K562 (cell line): ENCODE data around the gene KLK8. TPM values are rescaled to one million over a fixed set of nuclear protein-coding genes. Genes with fewer than 3 reads are reported as not detected.

Experiments
- ATAC-seq: fragments of 200-7000 bp; cut with Tn5 transposase; 3 replicates; pipeline ENCODE4 v1.9.1; 2020; ENCODE audit warnings: moderate library complexity
- BruUV-seq: library from RNA; stranded (reverse); fragments of 400-500 nt; replicated peaks from 2 replicates; lab custom pipeline; 2021; lab: Mats Ljungman, UMichigan
- CTCF ChIA-PET: fragments of 300-600 bp; formaldehyde crosslinking; extraction: SDS; loops from one replicate; lab custom pipeline; 2021; ENCODE audit warnings: low intra/inter-chr PET ratio; lab: Yijun Ruan, JAX
- POLR2A ChIA-PET: fragments of 300-600, 350-650 bp; sonication (Branson Sonifier 250); formaldehyde crosslinking; extraction: SDS; loops from one replicate; lab custom pipeline; 2021; ENCODE audit warnings: antibody characterized with exemption, inconsistent platforms; lab: Yijun Ruan, JAX
- DNase-seq, 4 experiments: peaks; one replicate each; pipeline versions ENCODE4 v3.0.0 to v3.0.0-alpha.2; 2011 to 2018; ENCODE audit warnings: low spot score in 3 of 4, mixed read lengths in 3 of 4; ENCODE audit errors: extremely low read depth in 1 of 4
- FAIRE-seq: peaks from 2 replicates; lab custom pipeline; 2011; peaks lifted over from hg19 to GRCh38; lab: Jason Lieb, UNC
- H2AFZ ChIP-seq: 2 replicates; pipeline ENCODE4 v1.6.0; 2011; ENCODE audit warnings: low read depth, low read length, control low read depth, inconsistent platforms
- H3K27ac ChIP-seq: fragments of 200-600 bp; 3 replicates; pipeline ENCODE4 v1.8.0; 2011; ENCODE audit warnings: low read depth, mild to moderate bottlenecking, control low read depth, inconsistent platforms, low read length, moderate library complexity, mixed read lengths; ENCODE audit errors: extremely low read depth
- H3K27me3 ChIP-seq, 2 experiments: fragments of 300-600 bp in 1 of 2; 2 replicates in 1 of 2; 3 replicates in 1 of 2; pipeline versions ENCODE4 v1.6.0 to v1.8.0; 2011; ENCODE audit warnings: inconsistent platforms in 2 of 2, low read length in 2 of 2, mild to moderate bottlenecking in 1 of 2, mixed read lengths in 1 of 2, moderate library complexity in 1 of 2; ENCODE audit not compliant: control insufficient read depth in 2 of 2, insufficient read depth in 2 of 2
- H3K36me3 ChIP-seq: fragments of 300-600 bp; 3 replicates; pipeline ENCODE4 v1.8.0; 2011; ENCODE audit warnings: mild to moderate bottlenecking, low read length, inconsistent platforms; ENCODE audit not compliant: control insufficient read depth, insufficient read depth
- H3K4me1 ChIP-seq, 2 experiments: fragments of 200-600 bp in 1 of 2; replicated peaks in 1 of 2; 2 replicates in 1 of 2; 3 replicates in 1 of 2; pipeline versions ENCODE4 v1.5.1 to v1.8.0; 2011; ENCODE audit warnings: inconsistent platforms in 2 of 2, low read length in 2 of 2, mild to moderate bottlenecking in 1 of 2, mixed read lengths in 1 of 2, moderate library complexity in 1 of 2; ENCODE audit not compliant: control insufficient read depth in 2 of 2, insufficient read depth in 2 of 2
- H3K4me2 ChIP-seq: 2 replicates; pipeline ENCODE4 v1.6.1; 2011; ENCODE audit warnings: low read length, control low read depth, inconsistent platforms, mixed read lengths; ENCODE audit not compliant: insufficient read depth
- H3K4me3 ChIP-seq: fragments of 200-600 bp; sonication (generic), shearing (Covaris generic); 2 replicates; pipeline ENCODE4 v1.5.1; 2016; ENCODE audit warnings: control low read depth, inconsistent platforms
- H3K79me2 ChIP-seq: fragments of 200-600 bp; 3 replicates; pipeline ENCODE4 v1.8.0; 2011; ENCODE audit warnings: low read length, inconsistent platforms; ENCODE audit not compliant: control insufficient read depth, insufficient read depth
- H3K9ac ChIP-seq, 2 experiments: 2 replicates each; pipeline versions ENCODE4 v1.6.0 to v1.6.1; 2011; ENCODE audit warnings: low read depth in 2 of 2, low read length in 2 of 2, control low read depth in 1 of 2, inconsistent platforms in 1 of 2, mild to moderate bottlenecking in 1 of 2, mixed read lengths in 1 of 2; ENCODE audit not compliant: insufficient read depth in 1 of 2
- H3K9me1 ChIP-seq: one replicate; pipeline ENCODE4 v1.6.0; 2011; ENCODE audit warnings: inconsistent platforms, mild to moderate bottlenecking, low read length, moderate library complexity; ENCODE audit not compliant: control insufficient read depth, insufficient read depth
- H3K9me3 ChIP-seq: replicated peaks from 2 replicates; pipeline ENCODE4 v1.5.1; 2011; ENCODE audit warnings: low read depth, low read length, inconsistent platforms; ENCODE audit not compliant: control insufficient read depth, insufficient read depth
- H4K20me1 ChIP-seq: replicated peaks from 2 replicates; pipeline ENCODE4 v1.6.1; 2011; ENCODE audit warnings: low read length, inconsistent platforms, mixed read lengths; ENCODE audit not compliant: control insufficient read depth, insufficient read depth
- CEBPB ChIP-seq: fragments of 450-650 bp; IDR thresholded peaks from 2 replicates; pipeline ENCODE4 v1.6.1; 2016; ENCODE audit warnings: missing genetic modification characterization, missing compliant biosample characterization
- RBBP5 ChIP-seq: fragments of 200-600 bp; sonication (generic); IDR thresholded peaks from 2 replicates; pipeline ENCODE4 v1.6.1; 2012; ENCODE audit warnings: borderline replicate concordance, mild to moderate bottlenecking, low read length, control low read depth, inconsistent platforms; ENCODE audit not compliant: insufficient read depth, poor library complexity, severe bottlenecking
- RBFOX2 ChIP-seq: fragments of 200-400 bp; formaldehyde crosslinking; IDR thresholded peaks from 2 replicates; pipeline ENCODE4 v1.6.1; 2017; ENCODE audit warnings: low read depth, mild to moderate bottlenecking, low read length, moderate library complexity
- SAFB2 ChIP-seq: fragments of 200-400 bp; formaldehyde crosslinking; IDR thresholded peaks from 2 replicates; pipeline ENCODE4 v1.6.1; 2018; ENCODE audit warnings: borderline replicate concordance, low read length, low read depth, moderate library complexity; ENCODE audit not compliant: severe bottlenecking
- ZBTB7A ChIP-seq: IDR thresholded peaks from 2 replicates; pipeline ENCODE4 v1.6.1; 2011; ENCODE audit warnings: low read depth, mild to moderate bottlenecking, low read length, moderate library complexity, borderline replicate concordance; ENCODE audit not compliant: control insufficient read depth
- WGBS: fragments of 100-300 bp; shearing (Covaris generic); methylation state at CpG from one replicate; pipeline ENCODE4 v1.1.6; 2016; ENCODE audit warnings: low coverage, mixed read lengths; ENCODE audit not compliant: insufficient coverage; ENCODE audit errors: missing lambda C conversion rate; 5-methylcytosine and 5-hydroxymethylcytosine counted together
- in situ Hi-C: fragments of 300-500 bp; cut with MboI; formaldehyde crosslinking; loops from 4 replicates; pipeline ENCODE4 v1.15.0; 2018; ENCODE audit warnings: inconsistent platforms, mixed read lengths
- intact Hi-C: fragments of 100-400 bp; cut with micrococcal nuclease; formaldehyde crosslinking; loops from 2 replicates; pipeline ENCODE4 v1.14.2; 2022
- polyA plus RNA-seq, 8 experiments: library from polyadenylated mRNA; depleted of rRNA in 4 of 8; stranded (reverse) in 5 of 8; unstranded in 3 of 8; fragments of >200 nt; fragmentation: Nextera tagmentation in 2 of 8; fragmentation: Illumina TruSeq in 1 of 8; extraction: Ambion mirVana in 2 of 8; extraction: Trizol in 1 of 8; gene quantifications; 2 replicates each; pipeline versions ENCODE4 v1.2.1 to v1.2.3, GENCODE V29; 2011 to 2014; ENCODE audit warnings: inconsistent platforms in 1 of 8, missing spikeins in 1 of 8
- total RNA-seq, 7 experiments: library from RNA; depleted of rRNA in 6 of 7; stranded (reverse); fragments of >200 nt in 6 of 7; fragmentation: Illumina TruSeq in 2 of 7; extraction: Trizol in 2 of 7; gene quantifications; 2 replicates each; pipeline versions ENCODE4 v1.2.1 to v1.2.3, GENCODE V29; 2011 to 2021; ENCODE audit warnings: low replicate concordance in 1 of 7

KLK8 gene
- total and polyA plus RNA-seq, 9 of the 15 experiments (the other 6 are each of a cell fraction or from before 2014, with no cell fraction given), result 0.37 to 1.7 (median 0.76) TPM

DNA sequence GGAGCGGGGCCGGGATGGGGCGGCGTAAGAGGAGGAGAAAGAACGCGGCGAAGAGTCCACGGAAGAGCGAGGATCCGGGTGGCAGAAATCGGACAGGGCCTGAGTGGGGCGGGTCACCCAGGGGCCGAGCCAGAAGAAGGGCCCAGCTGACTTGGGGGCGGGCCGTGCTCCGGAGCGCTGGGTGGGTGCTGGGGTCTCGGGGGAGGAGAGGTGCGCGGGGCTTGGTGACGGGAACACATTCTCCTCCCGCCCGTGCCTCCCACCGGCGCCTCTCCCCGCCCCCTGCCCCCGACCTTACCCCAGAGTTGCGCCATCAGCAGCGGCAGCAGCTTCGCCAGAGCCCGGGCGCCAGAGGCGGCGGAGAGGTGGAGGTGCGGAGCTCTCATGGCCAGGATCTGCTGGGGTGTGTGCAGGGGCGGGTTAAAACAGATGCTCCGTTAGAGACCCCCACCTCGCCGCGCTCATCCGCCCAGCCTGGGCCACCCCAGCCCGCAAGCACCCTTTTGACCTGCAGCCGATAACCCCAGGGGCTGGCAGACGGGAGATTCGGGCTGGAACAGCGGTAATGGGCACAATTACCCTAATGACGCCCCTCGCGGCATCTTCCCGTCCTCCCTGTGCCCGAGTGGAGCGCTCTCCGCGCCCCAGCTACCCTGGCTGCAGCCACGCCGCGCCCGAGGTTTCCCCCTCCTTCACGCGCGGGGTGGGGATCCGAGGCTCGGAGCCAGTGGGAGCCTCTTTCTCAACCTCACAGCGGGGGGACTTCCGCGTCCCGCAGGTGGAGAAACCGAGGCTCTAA, 17.5 kb upstream of the KLK8 start:
- in situ Hi-C loops, result no loop called here
- no peak overlapping the region for H3K4me3 ChIP-seq

More for the DNA sequence above, 17.5 kb upstream of the KLK8 start:
- ATAC-seq (no peak), FAIRE-seq (no peak), DNase-seq (peak in 1 of 4 experiments; percentile 29)
- Histone ChIP-seq H3K27ac (no peak overlapping the region), H2AFZ (no peak overlapping the region), H3K9me3 (no peaks in the 10 kb centered on the region), H3K9ac (no peak overlapping the region), H4K20me1 (0 out of 2 replicates have a peak, but pooled peaks cover 10% of the 10 kb centered on the region), H3K36me3 (no peaks in the 10 kb centered on the region), H3K27me3 (peaks cover 13 to 44% of the 10 kb centered on the region in 2 experiments), H3K4me2 (no peak overlapping the region), H3K9me1 (no peaks in the 10 kb centered on the region), H3K79me2 (no peaks in the 10 kb centered on the region), H3K4me1 (peaks cover 4 to 28% of the 10 kb centered on the region in 2 experiments)
- ChIA-PET CTCF (interaction anchor here (0.7 to 4.4 kb wide), 2 partner anchors 77 to 124 kb away, joined by 4 to 35 read pairs; no protein-coding TSS in a partner anchor), POLR2A (no interaction called here)
- intact Hi-C loops, result no loop called here
- TF ChIP-seq RBFOX2 (no peak), ZBTB7A (peak; percentile 11; the same call in 1 of the 2 replicates), CEBPB (tag) (peak; percentile 17; the same call in 1 of the 2 replicates), RBBP5 (peak; percentile 9), SAFB2 (no peak)
- BruUV-seq, result no TSS peak
- WGBS, result 12% methylated on average over 43 of the region's 68 CpGs
